ENCODE results near the gene ALK.

ALK gene

GRCh38 chr2:29567906-29568520 is 353.4 kb downstream of the ALK start:
- no peak for DNase-seq

GRCh38 chr2:29563697-29564096 is 357.7 kb downstream of the ALK start:
- DNase-seq, result no peak

- peak; percentile 36 for DNase-seq
Observed at GRCh38 chr2:29562896-29563295, 358.5 kb downstream of the ALK start.

GRCh38 chr2:29562319-29562718 is 359.1 kb downstream of the ALK start:
- no peak for DNase-seq

GRCh38 chr2:29561628-29562027 is 359.8 kb downstream of the ALK start:
- no peak for DNase-seq

- peak; percentile 35 for DNase-seq
Observed at GRCh38 chr2:29561181-29561580, 360.2 kb downstream of the ALK start.

- no peak for DNase-seq
Observed at GRCh38 chr2:29560566-29560965, 360.8 kb downstream of the ALK start.

GRCh38 chr2:29560030-29560429 is 361.4 kb downstream of the ALK start:
- no peak for DNase-seq

- DNase-seq, result no peak
Observed at GRCh38 chr2:29559578-29559977, 361.8 kb downstream of the ALK start.

GRCh38 chr2:29558097-29558496 is 363.3 kb downstream of the ALK start:
- no peak for DNase-seq

- no peak for DNase-seq
Observed at GRCh38 chr2:29557268-29557667, 364.1 kb downstream of the ALK start.

GRCh38 chr2:29549069-29549380 is 372.4 kb downstream of the ALK start:
- no peak for DNase-seq

- DNase-seq, result no peak
Observed at GRCh38 chr2:29544917-29545316, 376.5 kb downstream of the ALK start.

- no peak for DNase-seq
Observed at GRCh38 chr2:29544031-29544430, 377.4 kb downstream of the ALK start.

- no peak for DNase-seq
Observed at GRCh38 chr2:29535188-29535587, 386.2 kb downstream of the ALK start.

GRCh38 chr2:29532436-29532835 is 388.9 kb downstream of the ALK start:
- DNase-seq, result no peak

GRCh38 chr2:29531626-29532025 is 389.8 kb downstream of the ALK start:
- no peak for DNase-seq

- no peak for DNase-seq
Observed at GRCh38 chr2:29530281-29530680, 391.1 kb downstream of the ALK start.

GRCh38 chr2:29528891-29529520 is 392.4 kb downstream of the ALK start:
- DNase-seq, result peak; percentile 84

- DNase-seq, result no peak
Observed at GRCh38 chr2:29528371-29528770, 393.0 kb downstream of the ALK start.

- DNase-seq, result no peak
Observed at GRCh38 chr2:29527947-29528346, 393.4 kb downstream of the ALK start.

- no peak for DNase-seq
Observed at GRCh38 chr2:29526587-29527586, 394.5 kb downstream of the ALK start.

- DNase-seq, result no peak
Observed at GRCh38 chr2:29525921-29526320, 395.5 kb downstream of the ALK start.

- DNase-seq, result no peak
Observed at GRCh38 chr2:29524652-29525051, 396.7 kb downstream of the ALK start.
